Lower leg skin (tissue), 4 donors: Measurements from ENCODE around the gene P2RX1. TPM values are rescaled to one million over a fixed set of nuclear protein-coding genes. Genes with fewer than 3 reads are reported as not detected.

Experiments
- DNase-seq, 2 donors: peaks; one replicate each; pipeline ENCODE4 v3.0.0-alpha.2; 2019; ENCODE audit warnings: low spot score in 2 of 2
- H3K4me3 ChIP-seq: fragments of 200-600 bp; sonication (generic); 2 replicates; pipeline ENCODE4 v1.5.1; 2017; ENCODE audit warnings: mild to moderate bottlenecking, low read depth; ENCODE audit not compliant: poor library complexity, severe bottlenecking
- POLR2A ChIP-seq, 2 donors: fragments of 450-650 bp; IDR thresholded peaks; one replicate each; pipeline ENCODE4 v1.6.1; 2016 to 2017; ENCODE audit warnings: antibody characterized with exemption in 2 of 2, mild to moderate bottlenecking in 1 of 2, moderate library complexity in 1 of 2
- WGBS, 2 donors: methylation state at CpG; one replicate each; pipeline ENCODE4 v1.1.5; 2018; 5-methylcytosine and 5-hydroxymethylcytosine counted together
- intact Hi-C: fragments of 100-400 bp; cut with DNase I; formaldehyde crosslinking; loops from one replicate; pipeline ENCODE4 v1.15.0; 2023; ENCODE audit warnings: low total_unique reads
- total RNA-seq, 4 donors: library from RNA; depleted of rRNA; stranded (reverse); fragments of >200 nt; gene quantifications; one replicate each; pipeline ENCODE4 v1.1.0, GENCODE V29; 2016
- TF ChIP-seq, protein P1 (sequence below), 3 donors: fragments of 450-650 bp; IDR thresholded peaks; one replicate each; pipeline ENCODE4 v1.5.1; 2016; ENCODE audit warnings: antibody characterized with exemption in 3 of 3, mild to moderate bottlenecking in 3 of 3, moderate library complexity in 2 of 3

Gene P2RX1
- total RNA-seq, 4 donors from 2014 or later = 0.56 to 5.0 (median 1.0) TPM

GRCh38 chr17:3910420-3911270 lies 5.6 kb downstream of the P2RX1 start:
- TF ChIP-seq, protein P1, sequence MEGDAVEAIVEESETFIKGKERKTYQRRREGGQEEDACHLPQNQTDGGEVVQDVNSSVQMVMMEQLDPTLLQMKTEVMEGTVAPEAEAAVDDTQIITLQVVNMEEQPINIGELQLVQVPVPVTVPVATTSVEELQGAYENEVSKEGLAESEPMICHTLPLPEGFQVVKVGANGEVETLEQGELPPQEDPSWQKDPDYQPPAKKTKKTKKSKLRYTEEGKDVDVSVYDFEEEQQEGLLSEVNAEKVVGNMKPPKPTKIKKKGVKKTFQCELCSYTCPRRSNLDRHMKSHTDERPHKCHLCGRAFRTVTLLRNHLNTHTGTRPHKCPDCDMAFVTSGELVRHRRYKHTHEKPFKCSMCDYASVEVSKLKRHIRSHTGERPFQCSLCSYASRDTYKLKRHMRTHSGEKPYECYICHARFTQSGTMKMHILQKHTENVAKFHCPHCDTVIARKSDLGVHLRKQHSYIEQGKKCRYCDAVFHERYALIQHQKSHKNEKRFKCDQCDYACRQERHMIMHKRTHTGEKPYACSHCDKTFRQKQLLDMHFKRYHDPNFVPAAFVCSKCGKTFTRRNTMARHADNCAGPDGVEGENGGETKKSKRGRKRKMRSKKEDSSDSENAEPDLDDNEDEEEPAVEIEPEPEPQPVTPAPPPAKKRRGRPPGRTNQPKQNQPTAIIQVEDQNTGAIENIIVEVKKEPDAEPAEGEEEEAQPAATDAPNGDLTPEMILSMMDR (IDR thresholded peaks at IDR 0.05) = no peak
- no peak for TF ChIP-seq POLR2A (IDR thresholded peaks at IDR 0.05)
- WGBS, 2 donors = 80 to 89% methylated on average over 11 of the region's 11 CpGs
- DNase-seq = no peak
- intact Hi-C loops = loop anchor here (5.0 kb wide), 1 partner anchor 92 kb away; no protein-coding TSS in a partner anchor
- H3K4me3 ChIP-seq = no peak overlapping the region

DNA sequence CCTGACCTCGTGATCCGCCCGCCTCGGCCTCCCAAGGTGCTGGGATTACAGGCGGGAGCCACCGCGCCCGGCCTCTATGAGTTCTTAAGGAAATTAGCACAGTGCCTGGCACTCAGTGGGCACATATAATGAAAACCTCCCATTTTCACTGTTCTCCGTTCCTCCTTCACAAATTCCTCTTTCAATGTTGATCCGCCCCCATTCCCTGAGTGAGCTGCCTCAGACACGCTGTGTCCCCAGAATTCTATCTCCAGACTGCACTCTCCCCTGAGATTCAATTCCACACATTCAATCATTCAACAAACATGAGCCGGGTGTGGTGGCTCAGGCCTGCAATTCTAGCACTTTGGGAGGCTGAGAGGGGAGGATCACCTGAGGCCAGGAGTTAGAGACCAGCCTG lies 7.0 kb downstream of the P2RX1 start:
- intact Hi-C loops = loop anchor here (5.0 kb wide), 1 partner anchor 47 kb away; no protein-coding TSS in a partner anchor
- TF ChIP-seq, protein P1 (IDR thresholded peaks at IDR 0.05) = no peak
- TF ChIP-seq POLR2A (IDR thresholded peaks at IDR 0.05) = no peak
- H3K4me3 ChIP-seq = no peak overlapping the region
- no peak for DNase-seq
- WGBS, 2 donors = 90 to 95% methylated on average over 12 of the region's 12 CpGs

GRCh38 chr17:3907483-3908216 lies 8.6 kb downstream of the P2RX1 start:
- no peak for DNase-seq
- intact Hi-C loops = loop anchor here (5.0 kb wide), 1 partner anchor 45 kb away; no protein-coding TSS in a partner anchor
- no peak overlapping the region for H3K4me3 ChIP-seq
- WGBS, 2 donors = 85 to 92% methylated on average over 11 of the region's 11 CpGs
- TF ChIP-seq, protein P1 (IDR thresholded peaks at IDR 0.05) = no peak
- no peak for TF ChIP-seq POLR2A (IDR thresholded peaks at IDR 0.05)

DNA sequence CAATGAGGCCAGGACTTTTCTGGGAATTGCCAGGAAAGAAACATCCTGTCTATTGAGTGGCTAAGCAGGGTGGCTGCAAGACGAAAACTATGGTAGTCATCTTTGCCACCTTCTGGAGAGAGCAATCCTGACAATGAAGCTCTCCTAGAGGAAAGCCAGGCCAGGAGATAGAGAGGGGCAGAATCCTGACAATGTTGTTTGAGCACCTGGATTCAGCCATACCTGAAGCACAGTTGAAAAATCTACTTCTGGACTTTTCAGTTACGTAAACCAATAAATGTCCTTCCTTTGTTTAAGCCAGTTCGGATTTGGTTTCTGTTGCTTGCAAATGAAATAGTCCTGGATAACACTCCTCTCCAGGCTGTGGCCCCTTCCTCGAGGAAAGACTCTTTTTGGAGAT lies 9.4 kb downstream of the P2RX1 start:
- WGBS, 2 donors = 83 to 88% methylated on average over 4 of the region's 4 CpGs
- no peak overlapping the region for H3K4me3 ChIP-seq
- DNase-seq = no peak
- TF ChIP-seq, protein P1 (IDR thresholded peaks at IDR 0.05) = no peak
- no peak for TF ChIP-seq POLR2A (IDR thresholded peaks at IDR 0.05)
- intact Hi-C loops = loop anchor here (5.0 kb wide), 1 partner anchor 45 kb away; no protein-coding TSS in a partner anchor

DNA sequence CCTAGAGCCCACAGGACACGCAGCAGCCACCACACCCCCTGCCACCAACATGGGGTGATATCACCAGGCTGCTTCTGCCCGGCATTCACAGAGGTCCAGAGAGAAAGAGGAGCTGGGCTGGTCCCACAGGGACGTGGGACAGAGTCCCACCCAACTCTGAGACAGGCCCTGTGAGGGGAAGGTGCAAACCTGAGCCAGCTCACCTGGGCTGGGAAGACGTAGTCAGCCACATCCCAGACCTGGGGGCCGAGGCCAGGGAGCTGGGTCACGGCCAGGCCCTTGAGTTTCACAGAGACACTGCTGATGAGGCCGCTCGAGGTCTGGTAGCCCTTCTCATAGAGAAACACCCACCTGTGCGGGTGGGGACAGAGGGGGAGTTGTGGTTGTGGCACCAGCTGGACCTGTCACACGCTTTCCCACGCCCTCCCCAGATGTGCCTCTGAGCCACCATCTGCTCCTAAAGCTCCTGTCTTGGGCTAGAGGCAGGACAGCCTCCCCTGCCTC lies 11.2 kb downstream of the P2RX1 start:
- 76 to 78% methylated on average over 8 to 10 of the region's 11 CpGs for WGBS, 2 donors
- DNase-seq = no peak
- TF ChIP-seq, protein P1 (IDR thresholded peaks at IDR 0.05) = no peak
- TF ChIP-seq POLR2A (IDR thresholded peaks at IDR 0.05) = no peak
- intact Hi-C loops = loop anchor here (5.0 kb wide), 1 partner anchor 43 kb away; no protein-coding TSS in a partner anchor
- no peak overlapping the region for H3K4me3 ChIP-seq
